Putamen (tissue), 1 donor: Measurements from ENCODE around the gene CTNNA3.

Experiments used
- DNase-seq: peaks from one replicate; pipeline ENCODE4 v3.0.0-alpha.2; 2016; ENCODE audit warnings: low spot score

CTNNA3 gene

DNA sequence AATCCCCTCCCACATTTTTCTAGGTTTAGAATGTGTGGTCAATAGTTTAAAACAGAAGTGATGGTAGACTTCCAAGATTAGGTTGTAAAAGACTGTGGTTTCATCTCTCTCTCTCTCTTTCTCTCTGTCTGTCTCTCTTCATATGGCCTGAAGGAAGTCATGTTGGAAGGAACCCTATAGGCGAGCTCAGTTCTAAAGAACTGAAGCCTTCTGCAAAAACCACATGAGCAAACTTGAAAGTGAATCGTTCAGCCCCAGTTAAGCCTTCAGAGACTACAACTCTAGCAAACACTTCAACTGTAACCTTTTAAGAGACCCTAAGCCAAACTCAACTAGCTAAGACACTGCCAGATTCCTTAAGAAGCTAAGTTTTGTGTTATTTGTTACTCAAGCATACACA lies 1477.7 kb downstream of the CTNNA3 start:
- DNase-seq, result no peak

DNA sequence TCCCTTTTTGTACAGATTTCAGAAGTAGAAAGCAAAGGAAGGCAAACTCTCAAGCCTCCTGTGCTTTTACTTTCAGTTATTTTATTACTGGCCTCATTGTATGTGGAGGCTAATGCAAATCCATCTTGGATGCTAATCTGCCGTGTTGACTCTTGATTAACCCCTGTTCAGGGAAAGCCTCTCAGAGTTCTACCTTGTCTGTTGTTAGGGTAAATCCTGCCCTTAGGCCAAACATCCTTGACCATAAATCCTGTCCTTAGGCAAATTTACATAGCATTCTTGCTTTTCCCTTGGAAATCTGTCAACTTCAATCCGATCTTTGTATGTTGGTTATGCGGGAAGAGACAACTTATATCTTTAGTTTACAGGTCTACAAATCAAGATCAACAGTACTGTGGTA lies 1480.1 kb downstream of the CTNNA3 start:
- no peak for DNase-seq

DNA sequence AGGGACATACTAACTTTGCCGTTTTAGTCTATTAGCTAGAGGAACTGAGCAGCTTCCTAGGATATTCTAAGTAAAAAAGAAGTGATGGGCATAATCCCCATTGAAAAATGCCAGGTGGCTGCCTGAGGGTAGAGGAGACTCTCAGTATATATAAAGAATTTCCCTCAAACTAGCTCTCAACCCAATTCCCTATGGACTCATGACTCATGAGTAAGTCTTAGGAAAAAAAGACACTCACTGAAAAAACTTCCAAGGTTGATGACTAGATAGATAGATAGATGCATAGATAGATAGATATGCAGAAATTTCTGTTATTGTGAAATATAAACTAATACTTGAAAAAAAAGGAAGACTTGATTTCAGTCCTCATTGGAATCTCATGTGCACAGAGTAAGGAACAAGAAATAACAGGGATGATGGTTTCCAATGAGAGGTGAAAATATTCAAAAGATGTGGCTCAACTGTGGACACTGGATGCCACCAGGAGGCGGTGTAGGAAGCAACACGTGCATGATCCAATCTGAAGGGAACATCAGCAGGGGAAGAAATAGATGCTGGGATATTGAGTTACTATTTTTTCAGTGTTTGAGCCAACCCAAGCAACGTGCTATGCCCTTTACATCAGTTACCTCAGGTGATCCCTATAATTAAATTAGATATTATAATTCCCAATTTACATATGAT lies 1481.1 kb downstream of the CTNNA3 start:
- no peak for DNase-seq

GRCh38 chr10:66209025-66209424 lies 1487.0 kb downstream of the CTNNA3 start:
- DNase-seq, result no peak

GRCh38 chr10:66204838-66205237 lies 1491.2 kb downstream of the CTNNA3 start:
- DNase-seq, result no peak

DNA sequence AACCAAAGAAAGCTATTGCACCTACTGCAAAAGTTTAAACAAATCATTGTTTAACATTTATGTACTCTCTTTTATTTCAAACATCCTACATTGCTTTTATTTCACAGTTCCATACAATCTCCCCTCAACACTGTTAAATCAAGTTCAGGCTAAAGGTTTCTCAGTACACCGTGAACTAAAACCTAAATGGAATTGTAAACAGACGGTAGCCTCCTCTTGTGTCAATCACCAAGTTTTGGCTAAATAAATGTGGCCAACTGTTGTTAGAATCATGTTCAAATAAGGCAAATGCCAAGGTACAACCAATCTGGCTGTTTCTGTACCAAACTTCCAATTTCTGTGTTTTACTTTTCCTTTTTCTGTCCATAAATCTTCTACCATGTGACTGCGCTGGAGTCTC lies 1493.9 kb downstream of the CTNNA3 start:
- DNase-seq, result no peak

DNA sequence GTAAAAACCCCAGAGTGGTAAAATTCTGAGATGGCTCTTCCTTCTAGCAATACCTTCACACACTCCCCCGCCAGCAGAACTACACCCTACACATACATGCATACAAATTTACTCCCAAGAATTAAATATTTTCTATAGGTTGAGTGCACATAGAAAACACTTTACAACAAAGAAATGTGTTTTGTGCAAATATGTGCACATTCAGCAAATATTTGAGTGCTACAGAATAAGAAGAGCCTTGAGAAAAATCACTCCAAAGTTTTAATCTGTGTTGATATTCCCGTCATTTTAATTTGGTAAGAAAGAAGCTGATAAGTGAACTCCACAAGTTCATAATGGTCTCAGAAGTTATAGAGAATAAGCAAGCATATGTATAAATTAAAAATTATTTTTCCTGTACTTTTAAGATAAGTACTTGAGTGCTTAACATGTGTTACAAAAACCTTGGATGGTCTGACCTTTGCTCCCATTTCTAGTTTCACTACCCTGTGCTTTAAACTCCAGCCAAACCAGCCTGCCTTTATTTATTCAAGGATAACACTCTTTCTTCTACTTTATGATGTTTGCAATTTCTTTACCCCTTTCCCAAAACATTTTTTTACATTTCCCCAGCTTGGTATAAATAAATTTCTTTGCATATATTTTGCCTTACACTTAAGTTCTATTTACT lies 1503.7 kb downstream of the CTNNA3 start:
- DNase-seq, result no peak

DNA sequence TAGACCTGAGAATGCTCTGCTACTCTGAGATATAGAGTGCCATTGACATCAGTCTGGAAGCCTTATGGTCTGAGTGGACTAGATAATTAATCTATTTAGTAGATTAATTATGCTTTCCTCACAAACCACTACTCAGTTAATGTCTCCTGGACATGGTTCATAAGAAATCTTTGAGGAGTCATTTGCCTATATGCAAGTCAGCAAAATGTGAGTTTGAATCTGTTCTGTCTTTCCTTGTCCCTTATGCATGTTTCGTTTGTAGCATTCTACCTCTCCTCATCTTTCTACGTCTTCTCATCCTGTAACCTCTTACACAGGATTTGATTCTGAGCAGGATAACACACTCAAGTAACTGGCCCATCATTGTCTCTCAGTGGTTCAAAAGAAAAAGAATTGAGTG lies 1505.6 kb downstream of the CTNNA3 start:
- no peak for DNase-seq

GRCh38 chr10:66189271-66189670 lies 1506.7 kb downstream of the CTNNA3 start:
- no peak for DNase-seq

- DNase-seq, result no peak
Observed at GRCh38 chr10:66187053-66187733, 1508.8 kb downstream of the CTNNA3 start.

DNA sequence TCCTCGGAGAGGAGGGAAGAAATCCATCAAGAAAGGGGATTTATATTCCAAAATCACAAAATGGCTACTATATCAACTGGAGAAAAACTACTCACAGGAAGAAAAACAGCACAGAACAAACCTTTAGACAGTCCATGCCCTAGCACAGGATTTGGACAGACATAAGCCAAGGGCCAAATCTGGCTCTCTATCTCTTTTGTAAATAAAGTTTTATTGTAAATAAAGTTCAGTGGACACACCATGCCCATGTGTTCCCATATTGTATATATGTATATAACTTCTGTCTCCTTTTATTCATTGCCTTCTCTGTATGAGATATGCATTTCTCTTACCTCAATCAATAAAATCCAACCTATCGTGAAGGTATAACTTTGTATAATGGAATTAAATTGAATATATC lies 1513.0 kb downstream of the CTNNA3 start:
- no peak for DNase-seq

GRCh38 chr10:66180581-66181318 lies 1515.2 kb downstream of the CTNNA3 start:
- peak; percentile 57 for DNase-seq

- DNase-seq, result no peak
Observed at GRCh38 chr10:66180021-66180420, 1516.0 kb downstream of the CTNNA3 start.

- no peak for DNase-seq
Observed at GRCh38 chr10:66176772-66177171, 1519.2 kb downstream of the CTNNA3 start.

- no peak for DNase-seq
Observed at GRCh38 chr10:66167816-66168215, 1528.2 kb downstream of the CTNNA3 start.

DNA sequence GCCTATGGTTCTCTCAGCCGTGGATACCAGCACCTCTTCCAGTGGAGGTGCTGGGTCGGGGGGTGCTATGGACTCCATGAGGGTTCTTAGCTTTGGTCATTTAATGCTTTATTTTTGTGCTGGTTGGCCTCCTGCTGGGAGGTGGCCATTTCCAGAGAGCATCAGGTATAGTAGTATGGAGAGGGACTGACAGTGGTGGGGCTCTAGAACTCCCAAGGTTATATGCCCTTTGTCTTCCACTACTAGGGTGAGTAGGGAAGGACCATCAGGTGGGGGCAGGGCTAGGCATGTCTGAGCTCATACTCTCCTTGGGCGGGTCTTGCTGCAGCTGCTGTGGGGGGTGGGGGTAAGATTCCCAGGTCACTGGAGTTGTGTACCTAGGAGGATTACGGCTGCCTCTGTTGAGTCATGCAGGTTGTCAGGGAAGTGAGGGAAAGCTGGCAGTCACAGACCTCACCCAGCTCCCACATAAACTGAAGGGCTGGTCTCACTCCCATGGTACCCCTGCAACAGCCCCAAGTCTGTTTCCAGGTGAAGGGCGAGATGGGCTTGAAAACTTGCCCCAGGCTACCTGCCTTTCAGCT lies 1533.3 kb downstream of the CTNNA3 start:
- no peak for DNase-seq

GRCh38 chr10:66151346-66151745 lies 1544.6 kb downstream of the CTNNA3 start:
- no peak for DNase-seq

- no peak for DNase-seq
Observed at GRCh38 chr10:66148312-66148711, 1547.7 kb downstream of the CTNNA3 start.

DNA sequence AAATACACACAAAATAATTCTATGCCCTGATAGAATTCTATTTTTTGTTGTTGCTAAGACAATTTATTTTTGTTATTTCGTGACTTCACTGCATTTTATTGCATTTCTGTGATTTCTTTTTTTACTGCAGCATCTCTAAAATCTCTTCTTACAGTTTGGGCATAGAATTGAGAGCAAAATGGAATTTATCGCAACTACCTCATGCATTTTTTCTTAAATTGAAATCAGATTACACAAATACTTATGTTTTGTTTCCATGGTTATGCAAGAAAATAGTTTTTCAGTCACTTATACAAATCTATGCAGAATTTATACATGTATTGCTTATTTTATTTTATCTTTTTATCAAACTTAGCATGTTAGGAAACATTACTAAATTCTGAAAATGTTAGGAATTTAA lies 1552.0 kb downstream of the CTNNA3 start:
- no peak for DNase-seq

DNA sequence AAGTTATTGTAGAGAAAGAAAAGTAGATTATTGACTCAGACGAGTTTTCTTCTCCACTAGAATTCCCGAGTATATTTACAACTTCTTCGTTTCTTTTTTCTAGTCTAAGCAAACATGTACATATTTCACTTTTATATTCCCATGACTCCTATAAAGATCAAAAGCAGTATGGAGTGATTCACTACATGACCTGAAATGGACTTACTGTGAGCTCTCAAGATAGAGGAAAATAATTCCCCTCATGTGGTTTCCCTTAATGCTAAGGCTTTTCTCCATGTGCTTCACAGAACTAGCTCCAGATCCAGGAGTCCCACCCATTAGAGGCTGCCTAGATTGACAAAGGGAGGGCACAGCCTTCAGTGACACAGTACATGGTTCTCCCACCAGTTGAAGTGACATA lies 1593.2 kb downstream of the CTNNA3 start:
- DNase-seq, result no peak

DNA sequence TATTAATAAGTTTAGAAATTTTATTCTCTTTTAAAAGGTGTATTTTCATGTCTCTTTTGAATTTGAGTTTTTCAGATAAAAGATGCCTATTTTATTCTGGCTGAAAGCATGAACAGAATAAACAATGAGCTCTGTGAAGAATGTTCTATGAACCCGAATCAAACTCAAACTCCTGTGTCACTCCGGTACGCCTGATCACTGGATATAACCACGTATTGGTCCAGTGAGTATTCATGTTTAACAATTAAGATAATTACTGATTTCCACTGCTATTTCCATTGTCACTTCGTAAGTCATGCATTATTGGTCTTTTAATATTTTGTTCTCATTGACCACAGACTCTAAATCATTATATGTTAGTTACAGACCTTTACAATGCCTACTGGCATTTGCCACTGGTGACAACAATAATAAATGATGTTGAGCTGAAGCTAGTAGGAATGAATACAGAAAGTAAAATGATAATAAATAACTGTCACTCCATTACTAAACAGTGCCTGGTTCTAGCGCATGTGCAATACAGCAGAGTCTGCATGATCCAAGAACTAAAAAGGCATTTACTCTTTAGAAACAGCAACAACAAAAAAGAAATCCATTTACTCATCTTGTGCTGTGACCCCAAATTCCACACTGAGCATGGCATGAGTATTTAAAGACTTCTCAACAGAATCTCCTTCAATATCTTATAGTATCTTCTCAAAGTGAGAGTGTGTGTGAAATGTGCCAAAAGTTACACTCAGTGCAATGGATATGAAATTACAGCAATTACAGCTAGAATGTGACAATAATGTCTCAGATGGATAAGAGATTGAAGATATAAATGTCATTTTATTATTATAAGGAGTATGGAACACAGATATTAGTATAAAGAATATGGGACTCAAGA lies 1597.2 kb downstream of the CTNNA3 start:
- no peak for DNase-seq
